ENCODE results near the gene LAX1. TPM values are rescaled to one million over a fixed set of nuclear protein-coding genes. Genes with fewer than 3 reads are reported as not detected.

Gene LAX1
- total RNA-seq, 1 donor: not detected

- no peaks in the 10 kb centered on the region for H3K79me2 ChIP-seq (ENCODE audit: insufficient read depth, low read length)
- H3K4me3 ChIP-seq (ENCODE audit: insufficient read depth, low read length): no peak overlapping the region
- TF ChIP-seq, protein P1, sequence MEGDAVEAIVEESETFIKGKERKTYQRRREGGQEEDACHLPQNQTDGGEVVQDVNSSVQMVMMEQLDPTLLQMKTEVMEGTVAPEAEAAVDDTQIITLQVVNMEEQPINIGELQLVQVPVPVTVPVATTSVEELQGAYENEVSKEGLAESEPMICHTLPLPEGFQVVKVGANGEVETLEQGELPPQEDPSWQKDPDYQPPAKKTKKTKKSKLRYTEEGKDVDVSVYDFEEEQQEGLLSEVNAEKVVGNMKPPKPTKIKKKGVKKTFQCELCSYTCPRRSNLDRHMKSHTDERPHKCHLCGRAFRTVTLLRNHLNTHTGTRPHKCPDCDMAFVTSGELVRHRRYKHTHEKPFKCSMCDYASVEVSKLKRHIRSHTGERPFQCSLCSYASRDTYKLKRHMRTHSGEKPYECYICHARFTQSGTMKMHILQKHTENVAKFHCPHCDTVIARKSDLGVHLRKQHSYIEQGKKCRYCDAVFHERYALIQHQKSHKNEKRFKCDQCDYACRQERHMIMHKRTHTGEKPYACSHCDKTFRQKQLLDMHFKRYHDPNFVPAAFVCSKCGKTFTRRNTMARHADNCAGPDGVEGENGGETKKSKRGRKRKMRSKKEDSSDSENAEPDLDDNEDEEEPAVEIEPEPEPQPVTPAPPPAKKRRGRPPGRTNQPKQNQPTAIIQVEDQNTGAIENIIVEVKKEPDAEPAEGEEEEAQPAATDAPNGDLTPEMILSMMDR (IDR thresholded peaks at IDR 0.05; ENCODE audit: extremely low read depth, low read depth, low read length): no peak
- no peaks in the 10 kb centered on the region for H3K27me3 ChIP-seq (ENCODE audit: insufficient read depth, low read length)
- H3K4me2 ChIP-seq (ENCODE audit: insufficient read depth, low read length): no peak overlapping the region
- H4K20me1 ChIP-seq (ENCODE audit: insufficient read depth, low read length): no peaks in the 10 kb centered on the region
- no peak overlapping the region for H2AFZ ChIP-seq (ENCODE audit: low read length)
- H3K36me3 ChIP-seq (ENCODE audit: insufficient read depth, low read length): peaks cover 74% of the 10 kb centered on the region
- H3K4me1 ChIP-seq (ENCODE audit: insufficient read depth, low read length): no peaks in the 10 kb centered on the region
- no peak overlapping the region for H3K27ac ChIP-seq (ENCODE audit: low read depth, low read length)
- no peak for DNase-seq (ENCODE audit: insufficient read length, low spot score, missing footprints)
- no peaks in the 10 kb centered on the region for H3K9me3 ChIP-seq (ENCODE audit: low read depth, low read length)
These were observed 38.5 kb upstream of the LAX1 start for GRCh38 chr1:203726417-203726867.

DNA sequence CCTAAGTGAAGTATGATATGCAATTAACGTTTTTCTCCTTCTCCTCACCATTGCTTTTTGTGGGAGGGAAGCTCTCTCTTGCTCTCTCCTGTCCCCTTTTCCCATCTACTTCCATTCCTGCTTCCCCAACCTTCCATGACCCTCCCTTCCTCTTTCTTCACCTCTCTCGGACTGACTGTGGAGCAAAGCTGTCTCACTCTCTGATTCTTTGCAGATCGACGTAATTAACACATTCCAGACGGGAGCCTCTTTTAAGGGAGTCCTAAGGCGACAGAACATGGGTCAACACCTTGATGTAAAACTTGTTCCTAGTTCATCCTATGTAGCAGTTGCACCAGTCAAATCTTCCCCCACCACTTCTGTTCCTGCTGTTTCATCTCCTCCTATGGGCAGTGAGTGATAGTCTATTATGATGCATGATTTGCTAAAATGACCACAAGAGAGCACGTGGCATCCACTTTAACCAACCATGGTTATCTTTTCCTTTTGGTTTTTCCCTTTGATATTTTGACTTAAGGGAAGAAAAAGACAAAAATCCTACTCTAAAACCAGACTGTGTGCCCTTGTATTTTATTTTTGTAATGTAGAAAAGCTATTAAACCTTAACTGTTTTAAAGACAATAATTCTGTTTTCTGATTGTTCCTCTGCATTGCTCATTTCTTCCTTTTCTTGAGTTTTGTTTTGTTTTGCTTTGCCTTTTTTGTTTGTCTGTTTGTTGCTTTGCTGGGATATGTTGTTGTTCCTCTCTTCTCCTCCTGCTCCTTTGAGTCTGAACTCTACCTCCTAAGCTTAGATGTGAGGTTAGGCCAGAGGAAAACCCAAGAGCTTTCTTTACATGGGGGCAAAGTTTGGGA is 31.7 kb upstream of the LAX1 start:
- H3K36me3 ChIP-seq (ENCODE audit: insufficient read depth, low read length): peaks cover 59% of the 10 kb centered on the region
- H4K20me1 ChIP-seq (ENCODE audit: insufficient read depth, low read length): peaks cover 2% of the 10 kb centered on the region
- H3K79me2 ChIP-seq (ENCODE audit: insufficient read depth, low read length): no peaks in the 10 kb centered on the region
- no peaks in the 10 kb centered on the region for H3K27me3 ChIP-seq (ENCODE audit: insufficient read depth, low read length)
- H3K4me3 ChIP-seq (ENCODE audit: insufficient read depth, low read length): no peak overlapping the region
- peak; percentile 67 for DNase-seq (ENCODE audit: insufficient read length, low spot score, missing footprints)
- TF ChIP-seq, protein P1 (IDR thresholded peaks at IDR 0.05; ENCODE audit: extremely low read depth, low read depth, low read length): no peak
- no peaks in the 10 kb centered on the region for H3K9me3 ChIP-seq (ENCODE audit: low read depth, low read length)
- H3K4me1 ChIP-seq (ENCODE audit: insufficient read depth, low read length): no peaks in the 10 kb centered on the region
- H3K4me2 ChIP-seq (ENCODE audit: insufficient read depth, low read length): no peak overlapping the region
- no peak overlapping the region for H2AFZ ChIP-seq (ENCODE audit: low read length)
- no peak overlapping the region for H3K27ac ChIP-seq (ENCODE audit: low read depth, low read length)

- Histone ChIP-seq H2AFZ (ENCODE audit: low read length) (no peak overlapping the region), H3K4me2 (ENCODE audit: insufficient read depth, low read length) (no peak overlapping the region), H3K9me3 (ENCODE audit: low read depth, low read length) (no peaks in the 10 kb centered on the region), H3K36me3 (ENCODE audit: insufficient read depth, low read length) (peaks cover 46% of the 10 kb centered on the region), H3K27me3 (ENCODE audit: insufficient read depth, low read length) (no peaks in the 10 kb centered on the region), H3K79me2 (ENCODE audit: insufficient read depth, low read length) (no peaks in the 10 kb centered on the region), H3K4me3 (ENCODE audit: insufficient read depth, low read length) (no peak overlapping the region), H3K27ac (ENCODE audit: low read depth, low read length) (no peak overlapping the region), H3K4me1 (ENCODE audit: insufficient read depth, low read length) (peaks cover 3% of the 10 kb centered on the region), H4K20me1 (ENCODE audit: insufficient read depth, low read length) (peaks cover 8% of the 10 kb centered on the region)
- DNase-seq (ENCODE audit: insufficient read length, low spot score, missing footprints): no peak
- TF ChIP-seq, protein P1 (IDR thresholded peaks at IDR 0.05; ENCODE audit: extremely low read depth, low read depth, low read length): no peak
These were observed 22.5 kb upstream of the LAX1 start for GRCh38 chr1:203742436-203742835.

DNA sequence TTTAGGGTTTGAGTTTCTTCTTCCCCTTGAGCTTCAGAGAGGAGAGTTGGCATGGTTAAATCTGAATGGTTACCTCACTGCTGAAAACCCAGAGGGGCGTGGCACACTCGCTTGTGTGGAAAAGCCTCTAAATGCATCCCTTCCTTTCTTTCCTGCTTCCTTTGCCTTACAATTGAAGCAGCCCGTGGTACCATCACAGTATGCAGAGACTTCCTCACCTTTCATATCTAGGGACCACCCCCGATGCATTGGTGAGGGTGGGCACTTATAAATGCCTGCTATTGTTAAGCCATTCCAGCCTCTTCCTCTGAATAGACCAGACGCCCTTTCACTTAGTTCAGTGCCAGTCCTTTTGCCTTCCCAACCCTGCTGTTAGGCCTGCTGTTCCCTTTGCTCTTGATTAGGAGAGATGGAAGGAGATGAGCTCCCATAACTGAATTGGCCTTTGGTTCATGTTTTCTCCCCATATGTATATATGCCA is 21.9 kb upstream of the LAX1 start:
- Histone ChIP-seq H3K27ac (ENCODE audit: low read depth, low read length) (no peak overlapping the region), H3K36me3 (ENCODE audit: insufficient read depth, low read length) (peaks cover 39% of the 10 kb centered on the region), H3K4me2 (ENCODE audit: insufficient read depth, low read length) (no peak overlapping the region), H3K4me3 (ENCODE audit: insufficient read depth, low read length) (no peak overlapping the region), H3K79me2 (ENCODE audit: insufficient read depth, low read length) (no peaks in the 10 kb centered on the region), H3K9me3 (ENCODE audit: low read depth, low read length) (no peaks in the 10 kb centered on the region), H3K4me1 (ENCODE audit: insufficient read depth, low read length) (peaks cover 3% of the 10 kb centered on the region), H4K20me1 (ENCODE audit: insufficient read depth, low read length) (peaks cover 8% of the 10 kb centered on the region), H3K27me3 (ENCODE audit: insufficient read depth, low read length) (no peaks in the 10 kb centered on the region), H2AFZ (ENCODE audit: low read length) (no peak overlapping the region)
- no peak for DNase-seq (ENCODE audit: insufficient read length, low spot score, missing footprints)
- TF ChIP-seq, protein P1 (IDR thresholded peaks at IDR 0.05; ENCODE audit: extremely low read depth, low read depth, low read length): no peak

All from osteoblast (primary cell).